CD4-positive, alpha-beta T cell (primary cell): ENCODE data around the gene RAD21L1. TPM values are rescaled to one million over a fixed set of nuclear protein-coding genes. Genes with fewer than 3 reads are reported as not detected.

Experiments used
- ATAC-seq: fragments of 200-7000 bp; cut with Tn5 transposase; one replicate; pipeline ENCODE4 v1.10.0; 2022; ENCODE audit warnings: mild to moderate bottlenecking; ENCODE audit not compliant: poor library complexity
- CTCF ChIA-PET: fragments of 350-600 bp; sonication (Branson Sonifier 250); formaldehyde crosslinking; loops from one replicate; lab custom pipeline; 2021; ENCODE audit warnings: antibody characterized with exemption, inconsistent platforms; lab: Charles Lee
- POLR2A ChIA-PET: fragments of 350-600 bp; sonication (Branson Sonifier 250); formaldehyde crosslinking; loops from one replicate; lab custom pipeline; 2021; ENCODE audit warnings: antibody characterized with exemption, inconsistent platforms; lab: Charles Lee
- DNase-seq, 14 experiments: peaks; one replicate each; pipeline ENCODE4 v3.0.0-alpha.2; 2013 to 2020; ENCODE audit warnings: mixed read lengths in 2 of 14
- H3K27ac ChIP-seq, 2 donors: one replicate each; pipeline versions ENCODE4 v1.5.1 to v1.7.0; 2013; ENCODE audit warnings: low read length in 2 of 2, low read depth in 1 of 2, mild to moderate bottlenecking in 1 of 2
- H3K27me3 ChIP-seq, 2 experiments: 1 replicate in 1 of 2; 2 replicates in 1 of 2; pipeline versions ENCODE4 v1.6.1 to v1.7.0; 2013; ENCODE audit warnings: low read length in 2 of 2, control low read depth in 1 of 2, mild to moderate bottlenecking in 1 of 2, moderate library complexity in 1 of 2; ENCODE audit not compliant: insufficient read depth in 2 of 2, control insufficient read depth in 1 of 2
- H3K36me3 ChIP-seq: one replicate; pipeline ENCODE4 v1.6.1; 2013; ENCODE audit warnings: low read length, control low read depth; ENCODE audit not compliant: insufficient read depth
- H3K4me1 ChIP-seq: one replicate; pipeline ENCODE4 v1.6.1; 2013; ENCODE audit warnings: low read length, control low read depth; ENCODE audit not compliant: insufficient read depth
- H3K4me3 ChIP-seq: one replicate; pipeline ENCODE4 v1.5.1; 2013; ENCODE audit warnings: mild to moderate bottlenecking, low read length, moderate library complexity
- H3K9me3 ChIP-seq, 2 experiments: 1 replicate in 1 of 2; 2 replicates in 1 of 2; pipeline versions ENCODE4 v1.6.1 to v1.7.0; 2013; ENCODE audit warnings: low read length in 2 of 2, mild to moderate bottlenecking in 2 of 2, control low read depth in 1 of 2, moderate library complexity in 1 of 2; ENCODE audit not compliant: control insufficient read depth in 1 of 2, insufficient read depth in 1 of 2
- H3K27ac Mint-ChIP-seq: one replicate; pipeline ENCODE4 v1.8.0; 2020; ENCODE audit warnings: mixed read lengths
- H3K27me3 Mint-ChIP-seq: one replicate; pipeline ENCODE4 v1.8.0; 2021; ENCODE audit warnings: mixed read lengths
- H3K36me3 Mint-ChIP-seq: one replicate; pipeline ENCODE4 v1.8.0; 2021; ENCODE audit warnings: low read depth, mixed read lengths
- H3K4me1 Mint-ChIP-seq: one replicate; pipeline ENCODE4 v1.8.0; 2021; ENCODE audit warnings: low read depth, mixed read lengths
- H3K4me3 Mint-ChIP-seq: one replicate; pipeline ENCODE4 v1.8.0; 2020; ENCODE audit warnings: mild to moderate bottlenecking, mixed read lengths
- H3K9me3 Mint-ChIP-seq: one replicate; pipeline ENCODE4 v1.8.0; 2020; ENCODE audit warnings: mixed read lengths
- intact Hi-C, 2 experiments: fragments of 100-400 bp; cut with DNase I in 1 of 2; cut with micrococcal nuclease in 1 of 2; formaldehyde crosslinking; loops; one replicate each; pipeline versions ENCODE4 v1.15.1 to v1.9.0; 2023 to 2025; cut with DNase I, micrococcal nuclease
- total RNA-seq, 174 experiments: library from RNA in 2 of 174; stranded (reverse) in 2 of 174; gene quantifications; one replicate each; pipeline ENCODE4 v1.2.3 and lab custom pipeline; 2021 to 2026
- TF ChIP-seq, protein P1 (sequence below): fragments of 200-600 bp; IDR thresholded peaks from one replicate; pipeline ENCODE4 v1.8.0; 2022; ENCODE audit warnings: antibody characterized with exemption, mild to moderate bottlenecking

RAD21L1 gene
- total RNA-seq, 2 experiments from 2014 or later = 0.58 TPM; not detected in 1

DNA sequence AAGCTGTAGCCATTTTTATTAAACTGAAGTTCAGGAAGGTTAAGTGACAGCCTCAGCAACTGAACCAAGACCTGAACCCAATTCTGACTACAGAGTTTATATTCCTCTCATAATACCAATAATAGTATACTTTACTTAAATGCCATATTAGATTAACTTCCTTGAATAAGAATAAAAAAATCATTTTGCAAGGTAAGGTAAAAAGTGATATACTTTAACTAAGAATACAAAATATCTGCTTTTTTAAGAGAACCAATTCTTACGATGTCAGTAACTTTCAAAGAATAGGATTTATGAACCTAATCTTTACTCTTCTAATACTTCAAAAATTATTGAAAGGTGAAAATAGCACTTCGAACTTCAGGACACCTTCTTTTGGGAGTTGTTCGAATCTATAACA lies 3.7 kb downstream of the RAD21L1 start:
- peaks cover 0 to 3% of the 10 kb centered on the region in 2 experiments for H3K9me3 ChIP-seq
- CTCF ChIA-PET = interaction anchor here (1.6 kb wide), 1 partner anchor 16 kb away, joined by 4 read pairs; no protein-coding TSS in a partner anchor

DNA sequence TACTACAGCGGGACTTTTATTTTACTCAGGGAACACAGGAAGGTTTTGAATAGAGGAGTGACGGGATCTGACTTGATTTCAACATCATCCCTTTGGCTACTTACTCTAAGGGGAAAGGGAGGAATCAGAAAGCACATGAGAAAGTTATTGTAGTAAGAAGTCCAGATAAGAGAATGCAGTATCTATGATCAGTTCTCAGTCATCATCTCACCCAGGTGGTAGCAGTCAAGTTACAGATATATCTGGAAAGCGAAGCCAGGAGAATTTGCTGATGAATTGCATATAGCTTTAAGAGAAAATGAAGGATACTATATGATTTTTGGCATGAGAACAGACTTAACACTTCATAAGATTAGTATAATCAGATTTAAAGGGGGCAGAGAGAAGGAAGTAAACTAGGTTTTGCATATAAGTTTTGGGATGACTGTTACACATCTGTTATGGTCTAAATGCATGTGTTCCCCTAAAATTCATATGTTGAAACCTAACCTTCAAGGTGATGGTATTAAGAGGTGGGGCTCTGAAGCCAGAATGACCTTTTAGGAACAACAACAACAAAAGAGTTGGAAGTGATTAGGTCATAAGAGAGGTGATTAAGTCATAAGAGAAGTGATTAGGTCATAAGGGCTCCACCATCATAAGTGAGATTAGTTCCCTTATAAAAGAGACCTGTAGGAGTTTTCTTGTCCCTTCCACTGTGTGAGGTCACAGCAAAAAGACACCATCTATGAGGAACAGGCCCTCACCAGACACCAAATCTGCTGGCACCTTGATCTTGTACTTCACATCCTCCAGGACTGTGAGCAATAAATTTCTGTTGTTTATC lies 6.7 kb downstream of the RAD21L1 start:
- POLR2A ChIA-PET = no interaction called here

More for the DNA sequence above, 3.7 kb downstream of the RAD21L1 start:
- H3K27ac Mint-ChIP-seq = no peak overlapping the region
- Histone ChIP-seq H3K4me3 (no peak overlapping the region), H3K27ac (no peak overlapping the region), H3K27me3 (peaks cover 0 to 18% of the 10 kb centered on the region in 2 experiments), H3K4me1 (peaks cover 18% of the 10 kb centered on the region), H3K36me3 (no peaks in the 10 kb centered on the region)
- H3K27me3 Mint-ChIP-seq = peaks cover 26% of the 10 kb centered on the region
- H3K36me3 Mint-ChIP-seq = no peaks in the 10 kb centered on the region
- intact Hi-C loops = loop anchor here (5.0 to 10.0 kb wide), 3 partner anchors 38 to 875 kb away; partner anchors contain the start of genes SNPH (in 1 of the 2) and STK35 (in 1 of the 2)
- no peak for ATAC-seq
- POLR2A ChIA-PET = no interaction called here
- DNase-seq = no peak
- no peaks in the 10 kb centered on the region for H3K9me3 Mint-ChIP-seq
- H3K4me1 Mint-ChIP-seq = peaks cover 14% of the 10 kb centered on the region
- TF ChIP-seq, protein P1, sequence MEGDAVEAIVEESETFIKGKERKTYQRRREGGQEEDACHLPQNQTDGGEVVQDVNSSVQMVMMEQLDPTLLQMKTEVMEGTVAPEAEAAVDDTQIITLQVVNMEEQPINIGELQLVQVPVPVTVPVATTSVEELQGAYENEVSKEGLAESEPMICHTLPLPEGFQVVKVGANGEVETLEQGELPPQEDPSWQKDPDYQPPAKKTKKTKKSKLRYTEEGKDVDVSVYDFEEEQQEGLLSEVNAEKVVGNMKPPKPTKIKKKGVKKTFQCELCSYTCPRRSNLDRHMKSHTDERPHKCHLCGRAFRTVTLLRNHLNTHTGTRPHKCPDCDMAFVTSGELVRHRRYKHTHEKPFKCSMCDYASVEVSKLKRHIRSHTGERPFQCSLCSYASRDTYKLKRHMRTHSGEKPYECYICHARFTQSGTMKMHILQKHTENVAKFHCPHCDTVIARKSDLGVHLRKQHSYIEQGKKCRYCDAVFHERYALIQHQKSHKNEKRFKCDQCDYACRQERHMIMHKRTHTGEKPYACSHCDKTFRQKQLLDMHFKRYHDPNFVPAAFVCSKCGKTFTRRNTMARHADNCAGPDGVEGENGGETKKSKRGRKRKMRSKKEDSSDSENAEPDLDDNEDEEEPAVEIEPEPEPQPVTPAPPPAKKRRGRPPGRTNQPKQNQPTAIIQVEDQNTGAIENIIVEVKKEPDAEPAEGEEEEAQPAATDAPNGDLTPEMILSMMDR = no peak
- no peak overlapping the region for H3K4me3 Mint-ChIP-seq

DNA sequence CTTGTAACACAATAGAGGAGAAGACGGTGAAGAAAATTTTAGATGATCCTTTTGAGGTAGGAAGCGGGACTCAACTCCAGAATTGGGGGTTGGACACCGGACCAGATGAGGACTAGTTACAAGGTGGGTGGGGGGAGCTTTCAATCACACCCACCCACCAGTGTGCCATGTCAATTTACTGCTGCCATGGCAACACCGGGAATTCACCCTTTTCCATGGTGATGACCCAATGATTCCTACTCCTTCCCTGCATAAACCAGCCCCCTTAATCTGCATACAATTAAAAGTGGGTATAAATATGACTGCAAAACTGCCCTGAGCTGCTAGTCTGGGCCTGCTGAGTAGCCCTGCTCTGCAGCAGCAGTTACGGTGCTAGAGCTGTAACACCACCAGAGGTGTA lies 14.7 kb downstream of the RAD21L1 start:
- Mint-ChIP-seq H3K27ac (no peak overlapping the region), H3K27me3 (peaks cover 13% of the 10 kb centered on the region), H3K4me3 (no peak overlapping the region), H3K4me1 (no peaks in the 10 kb centered on the region), H3K36me3 (no peaks in the 10 kb centered on the region), H3K9me3 (no peaks in the 10 kb centered on the region)
- intact Hi-C loops = no loop called here
- TF ChIP-seq, protein P1 = no peak
- CTCF ChIA-PET = no interaction called here
- Histone ChIP-seq H3K36me3 (no peaks in the 10 kb centered on the region), H3K4me3 (no peak overlapping the region), H3K27ac (no peak overlapping the region), H3K4me1 (no peaks in the 10 kb centered on the region), H3K9me3 (no peaks in the 10 kb centered on the region), H3K27me3 (peaks cover 0 to 12% of the 10 kb centered on the region in 2 experiments)
- POLR2A ChIA-PET = no interaction called here
- ATAC-seq = no peak
- DNase-seq = no peak

More for the DNA sequence above, 6.7 kb downstream of the RAD21L1 start:
- H3K27ac ChIP-seq = no peak overlapping the region
- CTCF ChIA-PET = no interaction called here
- no peak overlapping the region for H3K4me3 Mint-ChIP-seq
- ATAC-seq (no peak), DNase-seq (no peak)
- H3K27me3 ChIP-seq = peaks cover 0 to 18% of the 10 kb centered on the region in 2 experiments
- peaks cover 31% of the 10 kb centered on the region for H3K27me3 Mint-ChIP-seq
- H3K9me3 ChIP-seq = no peaks in the 10 kb centered on the region
- peaks cover under 1% of the 10 kb centered on the region for H3K4me1 Mint-ChIP-seq
- H3K9me3 Mint-ChIP-seq = no peaks in the 10 kb centered on the region
- no peaks in the 10 kb centered on the region for H3K4me1 ChIP-seq
- H3K36me3 ChIP-seq = no peaks in the 10 kb centered on the region
- TF ChIP-seq, protein P1 = no peak
- H3K36me3 Mint-ChIP-seq = no peaks in the 10 kb centered on the region
- H3K4me3 ChIP-seq = no peak overlapping the region
- no peak overlapping the region for H3K27ac Mint-ChIP-seq
- intact Hi-C loops = no loop called here
